ENCODE measurements around the gene NEURL3. TPM values are rescaled to one million over a fixed set of nuclear protein-coding genes. Genes with fewer than 3 reads are reported as not detected.
"Not testable (repeated sequence)": the region's sequence is repeated elsewhere in the genome, so short reads cannot be mapped to it uniquely, and the experiment has no call there.

The NEURL3 gene
- total RNA-seq, result not detected

- intact Hi-C loops (cut with DNase I; ENCODE audit: low total_unique reads) (loop anchor here (10.0 kb wide), 2 partner anchors 371 to 481 kb away; partner anchors contain the start of gene ASTL), in situ Hi-C loops (cut with MboI; ENCODE audit: low sequenced_read_pairs in 4 of 4) (loop anchor here (5.0 to 25.0 kb wide), 5 partner anchors 93 to 493 kb away; partner anchors contain the start of genes SNRNP200 (in 2 of the 4), ASTL (in 1 of the 4) and DUSP2 (in 1 of the 4))
- no peaks in the 10 kb centered on the region for H3K9me3 ChIP-seq
- H3K4me1 ChIP-seq, result peaks cover 31 to 32% of the 10 kb centered on the region in 2 donors
- DNase-seq (no peak), ATAC-seq (peak; percentile 44 to 72)
- TF ChIP-seq CTCF (IDR thresholded peaks at IDR 0.05 in 4 of 5, conservative IDR thresholded peaks at IDR 0.05 in 1 of 5), result no peak
- peak in 1 of 2 donors; percentile 6 for TF ChIP-seq POLR2A (IDR thresholded peaks at IDR 0.05)
- no peak within 1 kb of the TSS for H3K4me3 ChIP-seq
- H3K36me3 ChIP-seq, result no peaks in the 10 kb centered on the region
- peaks cover 9 to 14% (median 11%) of the 10 kb centered on the region in 3 donors for H3K27me3 ChIP-seq
- peak within 1 kb of the TSS in 1 of 4 donors; percentile 48 for H3K27ac ChIP-seq
Measured at GRCh38 chr2:96505231-96505889, at the start of gene NEURL3. NEURL3 (minus strand) TSS chr2:96505357; CDS start chr2:96505286, 71 bp downstream.

- in situ Hi-C loops (cut with MboI; ENCODE audit: low sequenced_read_pairs in 4 of 4), result no loop called here
- peaks cover 14 to 17% of the 10 kb centered on the region in 2 donors for H3K4me1 ChIP-seq
- no peaks in the 10 kb centered on the region for H3K27me3 ChIP-seq
- peak; percentile 70 to 72 for ATAC-seq
- H3K27ac ChIP-seq, result peak overlapping the region; percentile 79 to 93 (median 84)
- intact Hi-C loops (cut with DNase I; ENCODE audit: low total_unique reads), result loop anchor here (1.0 to 2.0 kb wide), 2 partner anchors 18 to 45 kb away; partner anchors contain the start of gene ARID5A
- TF ChIP-seq POLR2A (IDR thresholded peaks at IDR 0.05) (peak in 1 of 2 donors; percentile 52), CTCF (IDR thresholded peaks at IDR 0.05 in 4 of 5, conservative IDR thresholded peaks at IDR 0.05 in 1 of 5) (peak; percentile 90 to 99 (median 97))
- peak overlapping the region; percentile 31 to 48 (median 40) for H3K4me3 ChIP-seq
- peaks cover 0 to 21% of the 10 kb centered on the region in 2 donors for H3K36me3 ChIP-seq
- peak; percentile 56 to 84 for DNase-seq
- no peaks in the 10 kb centered on the region for H3K9me3 ChIP-seq
Measured at GRCh38 chr2:96554293-96555145, 49.4 kb upstream of the NEURL3 start.

GRCh38 chr2:96553957-96554292 is 48.8 kb upstream of the NEURL3 start:
- peaks cover 17 to 20% of the 10 kb centered on the region in 2 donors for H3K4me1 ChIP-seq
- in situ Hi-C loops (cut with MboI; ENCODE audit: low sequenced_read_pairs in 4 of 4); DNase-seq; H3K9me3 ChIP-seq; ATAC-seq; H3K27me3 ChIP-seq: not testable (repeated sequence)
- H3K36me3 ChIP-seq, result peaks cover 0 to 26% of the 10 kb centered on the region in 2 donors
- peak overlapping the region; percentile 79 to 93 (median 84) for H3K27ac ChIP-seq
- intact Hi-C loops (cut with DNase I; ENCODE audit: low total_unique reads), result loop anchor here (1.0 to 2.0 kb wide), 2 partner anchors 17 to 45 kb away; partner anchors contain the start of gene ARID5A
- H3K4me3 ChIP-seq, result peak overlapping the region in 1 of 4 donors; percentile 48

GRCh38 chr2:96553176-96553956 is 48.2 kb upstream of the NEURL3 start:
- Histone ChIP-seq H3K36me3 (peaks cover 0 to 31% of the 10 kb centered on the region in 2 donors), H3K4me3 (no peak overlapping the region), H3K9me3 (no peaks in the 10 kb centered on the region), H3K27me3 (no peaks in the 10 kb centered on the region), H3K4me1 (peaks cover 19 to 25% of the 10 kb centered on the region in 2 donors), H3K27ac (peak overlapping the region in 2 of 4 donors; percentile 83 to 93)
- intact Hi-C loops (cut with DNase I; ENCODE audit: low total_unique reads) (no loop called here), in situ Hi-C loops (cut with MboI; ENCODE audit: low sequenced_read_pairs in 4 of 4) (no loop called here)
- no peak for ATAC-seq
- TF ChIP-seq POLR2A (IDR thresholded peaks at IDR 0.05), result no peak
- TF ChIP-seq CTCF (IDR thresholded peaks at IDR 0.05 in 4 of 5, conservative IDR thresholded peaks at IDR 0.05 in 1 of 5), result no peak
- no peak for DNase-seq

All from gastrocnemius medialis (tissue), 4 donors.